Measurements from ENCODE around the gene CES1.
"Not testable (repeated sequence)": the region's sequence is repeated elsewhere in the genome, so short reads cannot be mapped to it uniquely, and the experiment has no call there.

CES1 gene

GRCh38 chr16:55822280-55822810 lies 10.6 kb downstream of the CES1 start:
- no peak for DNase-seq (ENCODE audit: low read depth)
- no peak overlapping the region for H3K4me3 ChIP-seq (ENCODE audit: low read depth, low read length)
- no peak for TF ChIP-seq CTCF (IDR thresholded peaks at IDR 0.05; ENCODE audit: low read depth, low read length, missing control alignments)
- in situ Hi-C loops (cut with HindIII; ENCODE audit: low sequenced_read_pairs): no loop called here

DNA sequence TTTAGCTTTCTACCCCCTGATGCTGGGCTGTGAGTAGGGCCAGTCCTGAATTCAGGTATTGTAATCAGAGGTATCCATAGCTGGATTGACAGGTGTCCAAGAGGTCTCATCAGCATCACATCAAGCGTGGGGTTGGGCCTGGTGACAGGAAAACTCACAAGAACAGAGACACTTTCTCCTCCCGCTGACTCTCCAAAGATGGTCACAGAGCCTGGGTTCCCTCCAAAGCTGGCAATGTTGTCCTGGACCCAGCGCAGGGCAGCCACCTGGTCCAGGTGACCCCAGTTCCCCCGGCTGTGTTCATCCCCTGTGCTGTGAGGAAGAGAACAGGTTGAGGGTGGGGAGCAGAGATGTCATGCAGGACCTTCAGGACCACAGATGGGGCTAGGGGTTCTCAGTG lies 11.7 kb downstream of the CES1 start:
- in situ Hi-C loops (cut with HindIII; ENCODE audit: low sequenced_read_pairs): no loop called here
- no peak overlapping the region for H3K4me3 ChIP-seq (ENCODE audit: low read depth, low read length)
- TF ChIP-seq CTCF (IDR thresholded peaks at IDR 0.05; ENCODE audit: low read depth, low read length, missing control alignments): no peak
- no peak for DNase-seq (ENCODE audit: low read depth)

DNA sequence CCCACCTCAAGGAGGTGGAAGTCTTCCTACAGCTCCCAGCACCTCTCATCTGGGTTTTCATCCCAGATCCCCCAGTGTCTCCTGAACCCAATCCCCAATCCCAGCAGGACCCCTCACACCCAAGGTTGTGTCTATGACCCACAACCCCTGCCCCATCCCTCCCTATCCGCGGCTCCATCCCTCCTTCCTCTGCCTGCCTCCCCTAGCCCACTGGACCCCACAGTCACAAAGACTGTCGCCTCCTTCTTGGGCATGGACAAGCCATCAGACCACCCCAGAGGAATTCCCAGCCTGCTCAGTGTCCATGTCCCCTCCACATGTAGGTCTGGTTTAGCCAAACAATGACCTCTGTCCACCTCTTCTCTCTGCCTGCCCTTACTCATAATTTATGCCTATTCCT lies 12.3 kb downstream of the CES1 start:
- TF ChIP-seq CTCF (IDR thresholded peaks at IDR 0.05; ENCODE audit: low read depth, low read length, missing control alignments): no peak
- no peak for DNase-seq (ENCODE audit: low read depth)
- in situ Hi-C loops (cut with HindIII; ENCODE audit: low sequenced_read_pairs): no loop called here
- no peak overlapping the region for H3K4me3 ChIP-seq (ENCODE audit: low read depth, low read length)

DNA sequence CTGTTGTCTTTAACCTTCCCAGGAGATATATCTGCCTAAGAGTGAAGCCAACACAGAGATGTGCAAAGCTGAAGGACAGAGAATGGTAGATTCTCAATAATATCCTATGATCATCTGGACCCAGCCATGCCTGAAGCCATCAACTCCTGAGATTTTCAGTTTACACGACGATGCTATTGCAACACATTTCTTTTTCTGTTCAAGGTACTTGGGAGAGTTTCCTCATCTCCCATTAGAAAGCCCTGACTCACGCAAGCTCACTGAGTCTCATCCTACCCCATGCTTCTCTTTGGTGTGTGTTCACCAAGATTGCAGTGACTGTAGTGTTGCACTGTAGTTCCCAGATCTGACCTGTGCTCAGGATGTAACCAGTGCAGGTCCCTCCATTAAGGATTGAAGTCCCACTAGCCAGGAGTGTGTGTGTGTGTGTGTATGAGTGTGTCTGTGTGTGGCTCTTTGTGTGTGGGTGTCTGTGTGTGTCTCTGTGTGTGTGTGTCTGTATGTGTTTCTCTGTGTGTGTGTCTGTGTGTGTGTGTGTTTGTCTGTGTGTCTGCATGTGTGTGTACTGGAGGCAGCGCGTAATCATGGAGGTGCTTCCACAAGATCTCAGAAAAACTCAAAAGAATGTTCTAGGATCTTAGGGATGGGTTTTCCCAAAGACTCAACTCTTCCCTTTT lies 15.5 kb downstream of the CES1 start:
- DNase-seq (ENCODE audit: low read depth): no peak
- no peak overlapping the region for H3K4me3 ChIP-seq (ENCODE audit: low read depth, low read length)
- in situ Hi-C loops (cut with HindIII; ENCODE audit: low sequenced_read_pairs): no loop called here
- TF ChIP-seq CTCF (IDR thresholded peaks at IDR 0.05; ENCODE audit: low read depth, low read length, missing control alignments): no peak

DNA sequence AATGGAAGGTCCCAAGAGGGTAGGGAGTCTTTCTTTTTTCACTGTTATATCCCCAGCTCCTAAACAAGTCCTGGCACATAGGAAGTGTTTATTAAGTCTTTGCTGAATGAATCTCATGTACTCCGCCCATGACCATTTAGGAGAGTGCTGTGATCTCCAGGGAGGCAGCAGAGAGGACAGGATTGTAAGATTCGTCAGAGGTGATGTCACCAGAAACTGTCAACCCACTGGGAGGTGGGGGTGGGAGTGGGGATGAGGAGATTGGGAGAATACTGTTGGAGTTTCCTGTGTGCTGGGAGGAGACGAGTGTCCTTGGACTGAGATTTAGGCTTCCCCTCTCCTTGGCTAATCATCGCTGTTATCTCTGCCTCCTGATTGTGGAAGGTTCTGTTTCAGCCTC lies 16.7 kb downstream of the CES1 start:
- in situ Hi-C loops (cut with HindIII; ENCODE audit: low sequenced_read_pairs); H3K4me3 ChIP-seq (ENCODE audit: low read depth, low read length); DNase-seq (ENCODE audit: low read depth): not testable (repeated sequence)

DNA sequence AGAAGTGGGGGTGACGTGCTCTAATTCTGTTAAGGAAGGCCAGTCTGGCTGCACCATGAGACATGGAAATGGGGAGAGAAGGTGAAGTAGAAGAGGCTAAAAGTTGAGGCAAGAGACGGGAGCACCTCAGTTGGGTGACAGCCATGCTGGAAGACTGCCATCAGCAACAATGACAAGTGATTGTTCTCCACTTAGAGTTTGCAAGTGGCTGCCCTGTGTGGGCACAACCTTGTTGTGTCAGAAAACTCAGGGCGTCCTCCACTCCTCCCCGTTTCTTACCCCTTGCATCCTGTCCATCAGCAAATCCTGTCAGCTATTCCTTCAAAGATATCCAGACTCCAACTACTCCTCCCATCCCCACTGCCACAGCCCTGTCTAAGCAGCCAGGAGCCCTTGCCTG lies 17.6 kb downstream of the CES1 start:
- DNase-seq (ENCODE audit: low read depth): no peak
- no peak for TF ChIP-seq CTCF (IDR thresholded peaks at IDR 0.05; ENCODE audit: low read depth, low read length, missing control alignments)
- H3K4me3 ChIP-seq (ENCODE audit: low read depth, low read length): no peak overlapping the region
- in situ Hi-C loops (cut with HindIII; ENCODE audit: low sequenced_read_pairs): no loop called here

- DNase-seq (ENCODE audit: low read depth); H3K4me3 ChIP-seq (ENCODE audit: low read depth, low read length); in situ Hi-C loops (cut with HindIII; ENCODE audit: low sequenced_read_pairs): not testable (repeated sequence)
Measured at GRCh38 chr16:55814174-55814573, 18.7 kb downstream of the CES1 start.

DNA sequence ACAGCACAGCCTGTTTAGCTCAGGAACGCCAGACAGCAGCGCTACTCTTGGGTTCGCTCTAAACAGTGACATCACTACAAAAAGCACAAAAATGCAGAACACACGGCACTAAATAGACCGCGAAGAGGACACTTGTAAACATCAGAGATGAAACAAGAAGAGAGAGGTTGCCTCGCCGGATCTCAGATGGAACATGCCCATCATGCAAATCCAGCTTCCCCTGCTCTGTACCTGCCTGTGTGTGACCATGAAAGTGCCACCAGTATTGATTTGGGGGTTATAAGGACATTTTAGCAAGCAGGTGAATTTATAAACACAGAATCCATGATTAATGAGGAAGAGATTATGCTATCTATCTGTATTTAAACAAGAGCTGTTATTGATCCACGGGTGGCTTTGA lies 19.2 kb downstream of the CES1 start:
- H3K4me3 ChIP-seq (ENCODE audit: low read depth, low read length); in situ Hi-C loops (cut with HindIII; ENCODE audit: low sequenced_read_pairs); DNase-seq (ENCODE audit: low read depth): not testable (repeated sequence)

Measured in astrocyte of the cerebellum (primary cell).